Measurements from ENCODE around the gene RRM1.
"Not testable (repeated sequence)": the region's sequence is repeated elsewhere in the genome, so short reads cannot be mapped to it uniquely, and the experiment has no call there.

The RRM1 gene

GRCh38 chr11:4134806-4135205, 40.2 kb downstream of the RRM1 start:
- DNase-seq (ENCODE audit: low read depth, low spot score): no peak

GRCh38 chr11:4138497-4138896, 43.9 kb downstream of the RRM1 start:
- DNase-seq (ENCODE audit: low read depth, low spot score): no peak

- DNase-seq (ENCODE audit: low read depth, low spot score): no peak
Observed at GRCh38 chr11:4140067-4140636, 45.6 kb downstream of the RRM1 start.

GRCh38 chr11:4146070-4146771, 51.6 kb downstream of the RRM1 start:
- no peak for DNase-seq (ENCODE audit: low read depth, low spot score)

- no peak for DNase-seq (ENCODE audit: low read depth, low spot score)
Observed at GRCh38 chr11:4146772-4147098, 52.1 kb downstream of the RRM1 start.

- peak; percentile 76 for DNase-seq (ENCODE audit: low read depth, low spot score)
Observed at GRCh38 chr11:4154503-4154902, 59.9 kb downstream of the RRM1 start.

GRCh38 chr11:4156571-4156970, 62.0 kb downstream of the RRM1 start:
- DNase-seq (ENCODE audit: low read depth, low spot score): no peak

GRCh38 chr11:4158818-4159217, 64.2 kb downstream of the RRM1 start:
- DNase-seq (ENCODE audit: low read depth, low spot score): not testable (repeated sequence)

GRCh38 chr11:4161305-4161704, 66.7 kb downstream of the RRM1 start:
- DNase-seq (ENCODE audit: low read depth, low spot score): no peak

- no peak for DNase-seq (ENCODE audit: low read depth, low spot score)
Observed at GRCh38 chr11:4164884-4165590, 70.4 kb downstream of the RRM1 start.

GRCh38 chr11:4167292-4167691, 72.7 kb downstream of the RRM1 start:
- DNase-seq (ENCODE audit: low read depth, low spot score): no peak

GRCh38 chr11:4167758-4168157, 73.2 kb downstream of the RRM1 start:
- no peak for DNase-seq (ENCODE audit: low read depth, low spot score)

GRCh38 chr11:4175620-4176350, 81.2 kb downstream of the RRM1 start:
- peak; percentile 56 for DNase-seq (ENCODE audit: low read depth, low spot score)

- DNase-seq (ENCODE audit: low read depth, low spot score): no peak
Observed at GRCh38 chr11:4178813-4179662, 84.4 kb downstream of the RRM1 start.

GRCh38 chr11:4180441-4181183, 86.0 kb downstream of the RRM1 start:
- no peak for DNase-seq (ENCODE audit: low read depth, low spot score)

GRCh38 chr11:4181782-4182721, 87.5 kb downstream of the RRM1 start:
- DNase-seq (ENCODE audit: low read depth, low spot score): peak; percentile 86

GRCh38 chr11:4183410-4184057, 88.9 kb downstream of the RRM1 start:
- DNase-seq (ENCODE audit: low read depth, low spot score): no peak

- DNase-seq (ENCODE audit: low read depth, low spot score): peak; percentile 23
Observed at GRCh38 chr11:4184163-4184916, 89.7 kb downstream of the RRM1 start.
